B cell (primary cell): ENCODE results near the gene DSCAML1. TPM values are rescaled to one million over a fixed set of nuclear protein-coding genes. Genes with fewer than 3 reads are reported as not detected.

ENCODE experiments used
- ATAC-seq: fragments of 200-7000 bp; cut with Tn5 transposase; one replicate; pipeline ENCODE4 v1.10.0; 2021; ENCODE audit warnings: low read depth, mild to moderate bottlenecking, moderate number of reproducible peaks, moderate library complexity
- CTCF ChIA-PET: fragments of 350-600 bp; sonication (Branson Sonifier 250); formaldehyde crosslinking; loops from one replicate; lab custom pipeline; 2021; ENCODE audit warnings: antibody characterized with exemption, inconsistent platforms; lab: Charles Lee
- POLR2A ChIA-PET: fragments of 350-600 bp; sonication (Branson Sonifier 250); formaldehyde crosslinking; loops from one replicate; lab custom pipeline; 2021; ENCODE audit warnings: antibody characterized with exemption; lab: Charles Lee
- DNase-seq: peaks from one replicate; pipeline ENCODE4 v3.0.0; 2013
- H2AFZ ChIP-seq: 2 replicates; pipeline ENCODE4 v1.6.1; 2012; ENCODE audit warnings: mild to moderate bottlenecking, low read depth, low read length; ENCODE audit not compliant: insufficient read depth, poor library complexity, severe bottlenecking
- H3K27ac ChIP-seq, 2 donors: 1 replicate in 1 of 2; 2 replicates in 1 of 2; pipeline ENCODE4 v1.5.1; 2012 to 2013; ENCODE audit warnings: low read length in 2 of 2, mild to moderate bottlenecking in 2 of 2, moderate library complexity in 1 of 2
- H3K27me3 ChIP-seq, 4 experiments: fragments of 200-600 bp in 1 of 4; sonication (generic) in 1 of 4; replicated peaks in 1 of 4; 1 replicate in 2 of 4; 2 replicates in 2 of 4; pipeline versions ENCODE4 v1.6.1 to v1.7.0; 2013 to 2016; ENCODE audit warnings: low read length in 3 of 4, mild to moderate bottlenecking in 2 of 4, mixed read lengths in 1 of 4, moderate library complexity in 1 of 4; ENCODE audit not compliant: insufficient read depth in 4 of 4, control insufficient read depth in 3 of 4; ENCODE audit errors: control extremely low read depth in 1 of 4
- H3K36me3 ChIP-seq, 2 experiments: replicated peaks in 1 of 2; 1 replicate in 1 of 2; 2 replicates in 1 of 2; pipeline versions ENCODE4 v1.6.1 to v1.7.1; 2013; ENCODE audit warnings: low read length in 1 of 2; ENCODE audit not compliant: insufficient read depth in 2 of 2, control insufficient read depth in 1 of 2; ENCODE audit errors: control extremely low read depth in 1 of 2, extremely low read depth in 1 of 2
- H3K4me1 ChIP-seq, 2 donors: fragments of 200-600 bp in 1 of 2; sonication (generic) in 1 of 2; 1 replicate in 1 of 2; 2 replicates in 1 of 2; pipeline versions ENCODE4 v1.5.1 to v1.6.1; 2013 to 2017; ENCODE audit warnings: low read length in 2 of 2; ENCODE audit not compliant: control insufficient read depth in 2 of 2, insufficient read depth in 2 of 2
- H3K4me2 ChIP-seq: replicated peaks from 2 replicates; pipeline ENCODE3; 2012; ENCODE audit warnings: mild to moderate bottlenecking, low read depth, low read length; ENCODE audit not compliant: poor library complexity, severe bottlenecking
- H3K4me3 ChIP-seq, 5 experiments: fragments of 200-600 bp in 1 of 5; sonication (generic) in 1 of 5; 1 replicate in 3 of 5; 2 replicates in 2 of 5; pipeline versions ENCODE4 v1.5.1 to v1.7.0; 2011 to 2016; ENCODE audit warnings: low read length in 4 of 5, mild to moderate bottlenecking in 4 of 5, low read depth in 2 of 5, control low read depth in 1 of 5, moderate library complexity in 1 of 5; ENCODE audit not compliant: insufficient read depth in 1 of 5; ENCODE audit errors: control extremely low read depth in 1 of 5, extremely low read depth in 1 of 5
- H3K79me2 ChIP-seq: fragments of 200-600 bp; sonication (generic); one replicate; pipeline ENCODE4 v1.6.0; 2016; ENCODE audit warnings: low read length; ENCODE audit not compliant: control insufficient read depth, insufficient read depth
- H3K9ac ChIP-seq: fragments of 200-600 bp; sonication (generic); 2 replicates; pipeline ENCODE4 v1.6.1; 2017; ENCODE audit warnings: mild to moderate bottlenecking, low read length, moderate library complexity
- H3K9me3 ChIP-seq, 3 donors: one replicate each; pipeline versions ENCODE4 v1.6.1 to v1.7.1; 2013; ENCODE audit warnings: low read length in 2 of 3; ENCODE audit not compliant: control insufficient read depth in 2 of 3, insufficient read depth in 1 of 3; ENCODE audit errors: control extremely low read depth in 1 of 3
- H4K20me1 ChIP-seq: 2 replicates; pipeline ENCODE4 v1.6.0; 2012; ENCODE audit warnings: mild to moderate bottlenecking, low read length; ENCODE audit not compliant: insufficient read depth, control insufficient read depth, poor library complexity, severe bottlenecking
- H3K27ac Mint-ChIP-seq: one replicate; pipeline ENCODE4 v1.8.0; 2021; ENCODE audit warnings: mixed read lengths
- H3K27me3 Mint-ChIP-seq: one replicate; pipeline ENCODE4 v1.8.0; 2021; ENCODE audit warnings: mixed read lengths
- H3K4me1 Mint-ChIP-seq: one replicate; pipeline ENCODE4 v1.8.0; 2021; ENCODE audit warnings: mixed read lengths
- H3K4me3 Mint-ChIP-seq: one replicate; pipeline ENCODE4 v1.8.0; 2021; ENCODE audit warnings: mixed read lengths
- H3K9me3 Mint-ChIP-seq: one replicate; pipeline ENCODE4 v1.8.0; 2022; ENCODE audit warnings: mixed read lengths; ENCODE audit not compliant: insufficient read depth
- EZH2 ChIP-seq: IDR thresholded peaks from 2 replicates; pipeline ENCODE4 v1.6.1; 2012; ENCODE audit warnings: borderline replicate concordance, low read depth, mild to moderate bottlenecking, moderate library complexity, low read length; ENCODE audit not compliant: insufficient read depth, poor library complexity, severe bottlenecking
- WGBS: methylation state at CpG from one replicate; pipeline ENCODE4 v1.1.5; 2013; ENCODE audit warnings: missing lambda C conversion rate; ENCODE audit not compliant: insufficient coverage; 5-methylcytosine and 5-hydroxymethylcytosine counted together
- intact Hi-C: fragments of 100-400 bp; cut with micrococcal nuclease; formaldehyde crosslinking; loops from one replicate; pipeline ENCODE4 v1.10.0; 2022
- polyA plus RNA-seq: library from polyadenylated mRNA; depleted of rRNA; stranded (reverse); fragments of >200 nt; gene quantifications from 2 replicates; pipeline ENCODE4 v1.2.3, GENCODE V29; 2012
- total RNA-seq, 2 donors: library from RNA; stranded (reverse); fragments of 120-200 nt in 1 of 2; gene quantifications; 1 replicate in 1 of 2; 2 replicates in 1 of 2; pipeline versions ENCODE4 v1.2.3 to v1.2.4, GENCODE V29; 2013 to 2022
- TF ChIP-seq, protein P1 (sequence below): fragments of 200-600 bp; IDR thresholded peaks from one replicate; pipeline ENCODE4 v1.8.0; 2022; ENCODE audit warnings: antibody characterized with exemption, mild to moderate bottlenecking

The DSCAML1 gene
- total and polyA plus RNA-seq, 2 donors (not counting 1 experiment from before 2014, with no cell fraction given) = 1.2 to 6.2 TPM

DNA sequence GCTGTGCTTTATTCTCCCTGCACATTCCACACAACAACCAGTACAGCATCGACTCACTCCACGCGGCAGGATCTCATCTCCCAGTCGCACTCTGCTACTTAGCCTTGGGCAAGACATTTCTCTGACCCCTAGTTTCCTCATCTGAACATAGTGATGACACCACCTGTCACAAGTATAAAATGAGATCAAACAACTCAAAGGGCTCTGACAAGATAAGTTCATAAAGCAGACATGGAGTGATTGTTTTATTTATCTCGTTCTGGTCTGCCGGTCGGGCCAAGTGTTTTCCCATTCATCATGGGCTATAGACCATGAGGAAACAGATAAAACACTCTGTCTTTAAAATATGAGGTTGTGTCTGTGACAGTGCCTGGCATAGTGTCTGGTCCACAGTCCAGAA is 35.0 kb downstream of the DSCAML1 start:
- no peaks in the 10 kb centered on the region for H4K20me1 ChIP-seq
- no peak overlapping the region for H3K27ac Mint-ChIP-seq
- intact Hi-C loops = no loop called here
- no peaks in the 10 kb centered on the region for H3K36me3 ChIP-seq
- H3K9ac ChIP-seq = no peak overlapping the region
- H2AFZ ChIP-seq = no peak overlapping the region
- no peaks in the 10 kb centered on the region for H3K79me2 ChIP-seq
- H3K4me3 ChIP-seq = no peak overlapping the region
- POLR2A ChIA-PET = no interaction called here
- H3K27me3 Mint-ChIP-seq = peaks cover 22% of the 10 kb centered on the region
- H3K27ac ChIP-seq = no peak overlapping the region
- no peaks in the 10 kb centered on the region for H3K4me1 ChIP-seq
- no peaks in the 10 kb centered on the region for H3K4me1 Mint-ChIP-seq
- H3K4me3 Mint-ChIP-seq = no peak overlapping the region
- TF ChIP-seq, protein P1, sequence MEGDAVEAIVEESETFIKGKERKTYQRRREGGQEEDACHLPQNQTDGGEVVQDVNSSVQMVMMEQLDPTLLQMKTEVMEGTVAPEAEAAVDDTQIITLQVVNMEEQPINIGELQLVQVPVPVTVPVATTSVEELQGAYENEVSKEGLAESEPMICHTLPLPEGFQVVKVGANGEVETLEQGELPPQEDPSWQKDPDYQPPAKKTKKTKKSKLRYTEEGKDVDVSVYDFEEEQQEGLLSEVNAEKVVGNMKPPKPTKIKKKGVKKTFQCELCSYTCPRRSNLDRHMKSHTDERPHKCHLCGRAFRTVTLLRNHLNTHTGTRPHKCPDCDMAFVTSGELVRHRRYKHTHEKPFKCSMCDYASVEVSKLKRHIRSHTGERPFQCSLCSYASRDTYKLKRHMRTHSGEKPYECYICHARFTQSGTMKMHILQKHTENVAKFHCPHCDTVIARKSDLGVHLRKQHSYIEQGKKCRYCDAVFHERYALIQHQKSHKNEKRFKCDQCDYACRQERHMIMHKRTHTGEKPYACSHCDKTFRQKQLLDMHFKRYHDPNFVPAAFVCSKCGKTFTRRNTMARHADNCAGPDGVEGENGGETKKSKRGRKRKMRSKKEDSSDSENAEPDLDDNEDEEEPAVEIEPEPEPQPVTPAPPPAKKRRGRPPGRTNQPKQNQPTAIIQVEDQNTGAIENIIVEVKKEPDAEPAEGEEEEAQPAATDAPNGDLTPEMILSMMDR = no peak
- no peak for TF ChIP-seq EZH2
- ATAC-seq (no peak), DNase-seq (no peak)
- CTCF ChIA-PET = interaction anchor here (0.7 kb wide), 1 partner anchor 144 kb away, joined by 3 read pairs; no protein-coding TSS in a partner anchor
- no peak overlapping the region for H3K4me2 ChIP-seq
- no peaks in the 10 kb centered on the region for H3K27me3 ChIP-seq
- no peaks in the 10 kb centered on the region for H3K9me3 Mint-ChIP-seq
- no peaks in the 10 kb centered on the region for H3K9me3 ChIP-seq
- 77% methylated on average over 7 of the region's 7 CpGs for WGBS

DNA sequence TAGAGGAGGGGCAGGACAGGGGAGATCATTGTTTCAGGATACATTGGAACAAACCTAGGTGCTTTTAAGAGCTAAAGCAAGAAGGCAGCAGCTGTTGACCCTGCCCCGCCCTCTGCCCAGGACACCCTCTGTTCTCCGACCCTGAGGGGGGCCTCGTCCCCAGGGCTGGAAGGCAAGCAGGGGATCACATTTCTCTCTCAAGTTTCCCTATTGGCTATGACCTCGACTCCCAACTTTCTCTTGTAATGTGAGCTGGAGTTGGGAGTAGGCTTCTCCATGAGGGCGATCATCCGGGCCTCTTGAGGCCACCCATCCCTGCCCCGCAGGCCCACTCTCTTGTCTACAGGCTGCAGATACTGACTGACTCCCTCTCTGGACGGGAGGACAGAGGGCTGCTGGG is 37.7 kb downstream of the DSCAML1 start:
- CTCF ChIA-PET = no interaction called here

More for the DNA sequence above, 37.7 kb downstream of the DSCAML1 start:
- Histone ChIP-seq H3K4me3 (no peak overlapping the region), H3K79me2 (no peaks in the 10 kb centered on the region), H3K27me3 (peaks cover 0 to 5% (median 0%) of the 10 kb centered on the region in 4 experiments), H3K36me3 (no peaks in the 10 kb centered on the region), H3K4me1 (no peaks in the 10 kb centered on the region), H3K9me3 (no peaks in the 10 kb centered on the region), H3K27ac (no peak overlapping the region), H3K4me2 (no peak overlapping the region), H3K9ac (no peak overlapping the region), H2AFZ (no peak overlapping the region), H4K20me1 (no peaks in the 10 kb centered on the region)
- H3K27me3 Mint-ChIP-seq = peaks cover 31% of the 10 kb centered on the region
- no peaks in the 10 kb centered on the region for H3K9me3 Mint-ChIP-seq
- intact Hi-C loops = no loop called here
- no peak for TF ChIP-seq EZH2
- TF ChIP-seq, protein P1 = no peak
- POLR2A ChIA-PET = no interaction called here
- ATAC-seq (no peak), DNase-seq (no peak)
- H3K4me3 Mint-ChIP-seq = no peak overlapping the region
- H3K4me1 Mint-ChIP-seq = no peaks in the 10 kb centered on the region
- no peak overlapping the region for H3K27ac Mint-ChIP-seq
- 85% methylated on average over 8 of the region's 8 CpGs for WGBS
